ENCODE measurements around the gene KLHDC4.
"Not testable (repeated sequence)": the region's sequence is repeated elsewhere in the genome, so short reads cannot be mapped to it uniquely, and the experiment has no call there.

Gene KLHDC4

DNA sequence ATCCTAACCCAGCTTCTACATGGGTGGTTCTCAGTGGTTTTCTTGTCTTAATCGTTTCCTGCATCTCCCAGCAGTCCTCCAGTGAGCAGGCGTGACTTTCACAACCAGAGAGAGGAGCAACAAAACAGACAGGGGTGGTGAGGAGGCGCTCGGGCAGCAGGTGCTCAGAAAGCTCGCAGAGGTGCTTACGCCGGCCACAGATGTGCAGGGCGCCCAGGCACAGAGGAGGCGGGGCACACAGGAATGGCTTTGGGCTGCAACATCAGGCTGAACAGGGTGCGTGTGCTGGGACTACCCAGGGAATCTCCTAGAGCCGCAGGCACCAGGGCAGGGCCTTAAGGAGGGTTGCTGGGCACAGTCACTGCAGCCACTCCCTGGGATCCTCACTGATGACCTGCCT, 32.6 kb downstream of the KLHDC4 start:
- no peak for DNase-seq (ENCODE audit: low read depth, low spot score)
- TF ChIP-seq, protein P1, sequence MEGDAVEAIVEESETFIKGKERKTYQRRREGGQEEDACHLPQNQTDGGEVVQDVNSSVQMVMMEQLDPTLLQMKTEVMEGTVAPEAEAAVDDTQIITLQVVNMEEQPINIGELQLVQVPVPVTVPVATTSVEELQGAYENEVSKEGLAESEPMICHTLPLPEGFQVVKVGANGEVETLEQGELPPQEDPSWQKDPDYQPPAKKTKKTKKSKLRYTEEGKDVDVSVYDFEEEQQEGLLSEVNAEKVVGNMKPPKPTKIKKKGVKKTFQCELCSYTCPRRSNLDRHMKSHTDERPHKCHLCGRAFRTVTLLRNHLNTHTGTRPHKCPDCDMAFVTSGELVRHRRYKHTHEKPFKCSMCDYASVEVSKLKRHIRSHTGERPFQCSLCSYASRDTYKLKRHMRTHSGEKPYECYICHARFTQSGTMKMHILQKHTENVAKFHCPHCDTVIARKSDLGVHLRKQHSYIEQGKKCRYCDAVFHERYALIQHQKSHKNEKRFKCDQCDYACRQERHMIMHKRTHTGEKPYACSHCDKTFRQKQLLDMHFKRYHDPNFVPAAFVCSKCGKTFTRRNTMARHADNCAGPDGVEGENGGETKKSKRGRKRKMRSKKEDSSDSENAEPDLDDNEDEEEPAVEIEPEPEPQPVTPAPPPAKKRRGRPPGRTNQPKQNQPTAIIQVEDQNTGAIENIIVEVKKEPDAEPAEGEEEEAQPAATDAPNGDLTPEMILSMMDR (IDR thresholded peaks at IDR 0.05; ENCODE audit: low read depth, low read length): no peak
- in situ Hi-C loops (cut with HindIII; ENCODE audit: low sequenced_read_pairs): no loop called here
- H3K4me3 ChIP-seq (ENCODE audit: low read depth, low read length): no peak overlapping the region

DNA sequence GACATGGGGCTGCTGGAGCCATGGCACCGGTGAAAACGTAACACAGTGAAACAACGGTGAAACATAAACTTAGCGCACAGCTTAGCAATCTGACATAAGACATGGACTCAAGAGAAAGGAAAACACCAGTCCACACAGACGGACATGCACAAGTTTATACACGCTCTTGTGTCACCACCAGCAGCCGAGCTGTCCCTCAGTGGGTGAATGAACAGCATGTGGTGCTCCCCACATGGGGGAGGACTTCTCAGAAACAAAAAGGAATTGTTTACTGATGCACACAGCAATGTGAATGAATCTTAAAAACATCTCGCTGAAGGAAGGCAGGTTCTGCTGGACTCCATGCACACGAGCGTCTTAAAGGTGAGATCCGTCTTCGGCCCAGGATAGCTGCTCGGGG, 34.2 kb downstream of the KLHDC4 start:
- H3K4me3 ChIP-seq (ENCODE audit: low read depth, low read length): no peak overlapping the region
- no peak for DNase-seq (ENCODE audit: low read depth, low spot score)
- TF ChIP-seq, protein P1 (IDR thresholded peaks at IDR 0.05; ENCODE audit: low read depth, low read length): no peak
- in situ Hi-C loops (cut with HindIII; ENCODE audit: low sequenced_read_pairs): no loop called here

DNA sequence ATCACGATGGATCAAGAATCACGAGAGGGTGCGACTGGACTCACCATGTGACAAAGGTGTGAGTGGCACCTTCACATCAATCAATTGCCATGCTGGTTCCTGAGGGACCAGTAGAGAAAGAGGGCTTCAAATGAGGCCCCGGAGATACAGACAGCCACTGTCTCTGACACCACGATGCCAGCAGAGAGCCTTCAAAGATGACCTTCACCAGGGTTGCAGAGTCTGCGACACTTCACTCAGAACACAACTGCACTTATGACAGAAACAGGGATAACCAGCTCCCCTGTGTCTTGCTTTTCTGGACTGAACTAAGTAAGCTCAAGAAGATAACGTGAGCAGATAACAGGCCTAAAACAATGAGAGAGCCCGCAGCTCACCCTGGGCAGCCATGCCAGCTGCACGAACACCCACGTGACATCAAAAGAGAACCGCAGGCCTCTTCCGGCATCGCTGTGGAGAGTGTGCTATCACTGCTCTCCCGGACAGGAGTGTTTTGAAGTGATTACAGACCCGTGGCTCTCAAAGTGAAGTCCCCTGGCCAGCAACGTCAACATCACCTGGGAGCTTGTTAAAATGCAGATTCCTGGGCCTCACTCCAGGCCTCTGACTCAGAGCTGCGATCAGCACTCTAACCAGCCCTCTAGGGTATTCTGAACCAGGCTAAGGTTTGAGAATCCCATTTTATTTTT, 36.4 kb downstream of the KLHDC4 start:
- no peak for DNase-seq (ENCODE audit: low read depth, low spot score)
- in situ Hi-C loops (cut with HindIII; ENCODE audit: low sequenced_read_pairs): no loop called here
- TF ChIP-seq, protein P1 (IDR thresholded peaks at IDR 0.05; ENCODE audit: low read depth, low read length): no peak
- H3K4me3 ChIP-seq (ENCODE audit: low read depth, low read length): no peak overlapping the region

DNA sequence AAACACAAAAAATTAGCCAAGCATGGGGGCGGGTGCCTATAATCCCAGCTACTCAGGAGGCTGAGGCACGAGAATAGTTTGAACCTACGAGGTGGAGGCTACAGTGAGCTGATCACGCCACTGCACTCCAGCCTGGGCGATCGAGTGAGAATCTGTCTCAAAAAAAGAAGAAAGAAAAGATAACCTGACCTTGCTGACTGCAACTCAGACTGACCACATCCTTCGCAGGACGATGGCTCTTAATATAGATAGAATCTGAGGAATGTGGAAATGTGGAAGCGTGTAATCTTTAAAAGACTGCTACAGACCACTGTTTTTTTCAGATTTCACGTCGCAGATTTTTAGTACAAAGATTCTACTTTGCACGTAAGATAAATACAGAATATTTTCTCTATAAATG, 37.8 kb downstream of the KLHDC4 start:
- peak; percentile 60 for DNase-seq (ENCODE audit: low read depth, low spot score)
- TF ChIP-seq, protein P1 (IDR thresholded peaks at IDR 0.05; ENCODE audit: low read depth, low read length): no peak
- H3K4me3 ChIP-seq (ENCODE audit: low read depth, low read length): no peak overlapping the region
- in situ Hi-C loops (cut with HindIII; ENCODE audit: low sequenced_read_pairs): no loop called here

DNA sequence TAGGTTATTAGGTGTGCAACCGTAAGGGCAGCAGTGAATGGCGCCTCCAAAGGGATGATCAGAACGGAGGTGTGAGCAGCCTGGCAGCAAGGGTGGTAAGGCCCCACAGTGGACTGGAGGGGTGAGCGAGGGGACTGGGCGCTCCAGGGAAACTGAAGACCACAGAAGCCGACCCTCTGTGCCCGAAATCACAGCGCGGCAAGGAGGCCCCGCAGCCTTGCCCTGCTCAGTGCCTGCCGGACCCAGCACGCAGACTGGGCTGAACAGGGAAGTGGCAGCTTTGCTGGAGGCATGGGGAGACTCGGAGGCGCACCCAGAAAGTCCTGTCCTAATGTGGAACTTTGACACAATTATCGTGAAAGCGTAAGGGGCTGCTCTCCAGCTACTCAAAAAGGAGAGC, 38.4 kb downstream of the KLHDC4 start:
- in situ Hi-C loops (cut with HindIII; ENCODE audit: low sequenced_read_pairs): no loop called here
- H3K4me3 ChIP-seq (ENCODE audit: low read depth, low read length): no peak overlapping the region
- DNase-seq (ENCODE audit: low read depth, low spot score): no peak
- TF ChIP-seq, protein P1 (IDR thresholded peaks at IDR 0.05; ENCODE audit: low read depth, low read length): no peak

DNA sequence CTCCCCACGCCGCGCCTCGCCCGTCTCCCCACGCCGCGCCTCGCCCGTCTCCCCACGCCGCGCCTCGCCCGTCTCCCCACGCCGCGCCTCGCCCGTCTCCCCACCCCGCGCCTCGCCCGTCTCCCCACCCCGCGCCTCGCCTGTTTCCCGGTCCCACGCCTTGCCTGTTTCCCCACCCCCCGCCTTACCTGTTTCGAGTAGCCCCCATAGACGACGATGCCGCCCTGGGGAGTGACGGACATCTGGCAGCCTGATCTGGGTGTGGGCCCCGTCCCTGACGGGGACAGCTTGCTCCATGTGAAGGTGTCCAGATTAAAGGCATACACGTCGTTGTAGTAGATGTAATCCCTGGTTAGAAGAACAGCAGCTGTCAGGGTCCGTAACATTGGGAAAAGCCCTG, 39.2 kb downstream of the KLHDC4 start:
- DNase-seq (ENCODE audit: low read depth, low spot score); H3K4me3 ChIP-seq (ENCODE audit: low read depth, low read length); in situ Hi-C loops (cut with HindIII; ENCODE audit: low sequenced_read_pairs): not testable (repeated sequence)

DNA sequence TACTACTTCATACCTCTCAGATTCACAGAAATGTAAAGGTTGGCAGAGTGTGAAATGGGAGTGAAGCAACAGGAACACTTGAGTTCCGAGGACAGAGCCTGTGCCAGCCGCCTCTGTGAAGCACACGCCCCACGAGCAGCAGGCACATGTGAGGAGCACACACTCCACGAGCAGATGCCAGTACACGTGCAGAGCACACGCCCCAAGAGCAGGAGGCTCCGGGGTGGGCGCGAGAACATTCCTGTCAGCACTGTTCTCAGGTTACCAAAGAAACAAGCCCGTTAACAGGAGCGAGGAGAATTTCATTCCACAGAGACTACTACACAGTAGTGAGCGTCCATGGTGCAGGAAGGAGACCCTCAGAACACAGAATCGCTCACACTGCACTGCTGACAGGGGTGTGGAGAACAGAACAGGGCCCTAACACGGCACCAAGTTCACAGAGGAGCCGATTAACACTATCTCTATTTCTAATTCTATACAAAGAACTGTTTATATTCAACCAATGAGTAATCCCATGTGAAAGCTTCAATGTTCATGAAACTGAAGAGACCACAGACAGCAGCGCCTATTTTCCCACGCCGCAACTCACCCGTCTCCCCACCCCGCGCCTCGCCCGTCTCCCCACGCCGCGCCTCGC, 40.1 kb downstream of the KLHDC4 start:
- in situ Hi-C loops (cut with HindIII; ENCODE audit: low sequenced_read_pairs): no loop called here
- no peak overlapping the region for H3K4me3 ChIP-seq (ENCODE audit: low read depth, low read length)
- DNase-seq (ENCODE audit: low read depth, low spot score): peak; percentile 70
- TF ChIP-seq, protein P1 (IDR thresholded peaks at IDR 0.05; ENCODE audit: low read depth, low read length): no peak

All from astrocyte of the spinal cord (primary cell).